ENCODE data around the gene TCERG1.

The TCERG1 gene

DNA sequence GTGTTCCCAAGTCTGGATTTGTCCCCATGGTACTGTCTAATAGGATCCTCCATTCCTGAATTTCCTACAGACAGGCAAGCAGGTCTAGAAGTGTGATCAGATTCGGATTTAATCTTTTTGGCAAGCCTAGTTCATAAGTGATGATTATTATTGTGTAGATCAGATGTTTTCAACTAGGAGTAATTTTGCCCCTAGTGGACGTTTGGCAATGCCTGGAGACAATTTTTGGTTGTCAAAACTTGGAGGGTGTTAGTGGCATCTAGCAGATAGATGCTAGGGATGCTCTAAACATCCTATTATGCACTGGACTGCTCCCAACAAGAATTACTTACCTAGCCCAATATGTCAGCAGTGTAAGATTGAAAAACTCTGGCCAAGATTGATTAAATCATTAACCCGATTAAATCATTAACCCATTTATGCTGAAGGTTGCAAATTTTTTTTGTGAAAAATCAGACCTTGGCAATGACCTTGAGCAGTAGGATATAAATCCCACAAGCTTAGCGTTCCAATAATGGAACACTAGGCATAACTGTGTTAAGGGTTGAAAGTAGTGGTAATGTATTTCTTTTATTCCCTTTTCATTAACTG, 28.2 kb downstream of the TCERG1 start:
- FAIRE-seq = peak; percentile 54
- DNase-seq (ENCODE audit: insufficient read length, low spot score) = no peak
- TF ChIP-seq POLR2AphosphoS5 (IDR thresholded peaks at IDR 0.05; ENCODE audit: low read depth, low read length) (no peak), SPI1 (IDR thresholded peaks at IDR 0.05; ENCODE audit: low read depth, low read length) (no peak)

DNA sequence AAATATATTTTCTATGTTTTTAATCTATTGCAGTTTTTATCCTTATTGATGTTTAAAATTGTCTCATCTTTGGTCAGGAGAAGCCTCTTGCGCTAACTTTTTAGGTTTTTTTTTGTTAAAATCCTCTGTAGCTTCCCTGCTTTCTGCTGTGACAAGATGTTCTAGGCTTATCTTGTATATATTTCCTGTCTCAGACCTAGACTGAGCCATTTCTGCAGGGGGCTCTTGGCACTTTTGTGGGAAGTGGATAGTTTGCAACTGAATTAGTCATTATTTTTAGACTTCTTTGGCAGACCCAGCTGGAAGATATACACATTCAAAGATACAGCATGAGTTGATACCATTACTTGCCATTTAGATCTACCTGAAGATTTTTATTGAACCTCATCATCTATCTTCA, 28.8 kb downstream of the TCERG1 start:
- no peak for DNase-seq (ENCODE audit: insufficient read length, low spot score)
- no peak for FAIRE-seq
- TF ChIP-seq POU2F2 (IDR thresholded peaks at IDR 0.05; ENCODE audit: low read depth, low read length) = no peak
- no peak for TF ChIP-seq PAX5 (IDR thresholded peaks at IDR 0.05; ENCODE audit: insufficient read depth, low read length, severe bottlenecking)
- no peak for TF ChIP-seq TAF1 (IDR thresholded peaks at IDR 0.05; ENCODE audit: low read depth, low read length)
- TF ChIP-seq POLR2A (IDR thresholded peaks at IDR 0.05; ENCODE audit: low read depth, low read length) = no peak
- TF ChIP-seq SPI1 (IDR thresholded peaks at IDR 0.05; ENCODE audit: low read depth, low read length) = no peak
- TF ChIP-seq POLR2AphosphoS5 (IDR thresholded peaks at IDR 0.05; ENCODE audit: low read depth, low read length) = no peak

DNA sequence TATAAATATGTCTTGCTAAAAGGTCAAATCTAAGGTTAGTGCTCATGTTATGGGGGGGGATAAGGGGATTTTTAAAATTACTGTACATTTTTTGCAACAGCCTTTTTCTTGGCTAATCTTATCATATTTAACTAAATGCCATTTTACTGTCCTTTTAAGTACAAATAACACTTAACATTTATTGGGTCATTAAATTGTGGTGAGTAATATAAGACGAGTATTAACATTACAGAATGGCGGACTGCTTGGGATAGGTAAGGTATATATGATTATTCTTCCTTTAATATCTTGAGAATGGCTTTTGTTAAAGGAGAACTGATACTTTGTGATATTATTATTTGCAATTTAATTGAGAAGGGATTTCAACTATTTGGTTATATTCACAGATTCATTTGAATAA, 35.6 kb downstream of the TCERG1 start:
- TF ChIP-seq POU2F2 (IDR thresholded peaks at IDR 0.05; ENCODE audit: low read depth, low read length) (no peak), SPI1 (IDR thresholded peaks at IDR 0.05; ENCODE audit: low read depth, low read length) (no peak), PAX5 (IDR thresholded peaks at IDR 0.05; ENCODE audit: insufficient read depth, low read length, severe bottlenecking) (no peak), POLR2AphosphoS5 (IDR thresholded peaks at IDR 0.05; ENCODE audit: low read depth, low read length) (no peak), POLR2A (IDR thresholded peaks at IDR 0.05; ENCODE audit: low read depth, low read length) (no peak)
- DNase-seq (ENCODE audit: insufficient read length, low spot score) (no peak), FAIRE-seq (no peak)

DNA sequence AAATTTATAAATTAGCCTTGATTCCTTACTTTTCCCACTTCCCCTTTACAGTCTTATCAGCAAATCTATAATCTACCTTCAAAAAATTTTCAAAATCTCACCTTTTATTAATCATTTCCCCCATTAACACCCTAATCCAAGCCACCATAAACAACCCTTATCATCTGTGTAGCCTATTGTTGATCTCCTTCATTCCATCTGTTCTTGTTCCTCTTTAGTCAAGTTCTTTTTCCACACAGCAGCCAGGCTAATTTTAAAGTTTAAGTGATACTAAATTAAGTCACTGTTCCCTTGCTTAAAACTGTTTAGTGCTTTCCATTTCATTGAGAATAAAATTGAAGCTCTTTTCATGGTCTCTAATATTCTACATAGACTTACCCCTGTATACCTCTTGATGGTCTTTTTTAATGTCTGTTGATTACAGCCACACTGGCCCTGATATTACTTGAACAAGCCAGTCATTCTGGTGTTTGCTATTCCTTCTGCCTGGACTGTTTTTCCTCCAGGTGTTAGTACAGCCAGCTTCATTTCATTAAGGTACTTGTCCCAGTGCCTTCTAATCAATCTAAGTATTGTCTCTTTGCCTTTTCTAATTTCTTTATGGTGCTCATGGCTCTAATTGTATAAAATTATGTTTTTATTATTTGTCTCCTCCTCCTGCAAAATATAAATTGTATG, 37.7 kb downstream of the TCERG1 start:
- no peak for FAIRE-seq
- no peak for DNase-seq (ENCODE audit: insufficient read length, low spot score)
- no peak for TF ChIP-seq TAF1 (IDR thresholded peaks at IDR 0.05; ENCODE audit: low read depth, low read length)
- TF ChIP-seq POU2F2 (IDR thresholded peaks at IDR 0.05; ENCODE audit: low read depth, low read length) = no peak
- TF ChIP-seq POLR2AphosphoS5 (IDR thresholded peaks at IDR 0.05; ENCODE audit: low read depth, low read length) = no peak

DNA sequence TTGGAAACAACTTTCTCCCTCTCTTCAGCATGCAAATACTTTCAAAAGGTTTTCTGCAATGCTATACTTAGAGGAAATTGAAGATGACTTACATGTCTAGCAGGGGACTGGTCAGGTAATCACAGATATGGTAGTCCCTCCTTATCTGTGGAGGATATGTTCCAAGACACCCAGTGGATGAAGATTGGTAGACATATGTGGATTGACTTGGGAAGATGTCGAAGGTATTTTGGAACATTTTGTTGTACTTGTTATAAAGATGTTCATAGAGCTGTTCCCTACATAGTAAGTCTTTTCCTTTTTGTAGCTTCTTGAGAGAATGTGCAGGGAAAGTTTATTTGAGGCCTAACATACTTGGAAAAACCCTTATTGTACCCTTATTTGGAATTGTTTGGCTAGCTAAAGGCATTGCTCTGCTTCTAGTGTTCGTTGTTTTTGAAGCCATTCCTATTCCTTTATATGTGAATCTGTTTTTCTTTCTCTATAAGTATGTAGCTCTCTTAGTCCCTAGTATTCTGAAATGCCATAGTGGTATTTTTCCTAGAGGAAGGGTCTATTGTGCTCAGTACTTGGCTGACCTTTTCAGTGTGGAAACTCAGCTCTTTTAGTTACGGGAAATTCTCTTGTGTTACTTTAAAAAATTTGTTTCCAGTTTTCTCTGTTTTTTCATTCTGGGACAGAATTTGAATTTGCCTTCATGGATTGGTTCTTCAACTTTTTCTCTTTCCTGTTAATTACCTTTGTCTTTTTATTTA, 43.1 kb downstream of the TCERG1 start:
- no peak for DNase-seq (ENCODE audit: insufficient read length, low spot score)
- FAIRE-seq = no peak
- TF ChIP-seq SPI1 (IDR thresholded peaks at IDR 0.05; ENCODE audit: low read depth, low read length) = no peak

DNA sequence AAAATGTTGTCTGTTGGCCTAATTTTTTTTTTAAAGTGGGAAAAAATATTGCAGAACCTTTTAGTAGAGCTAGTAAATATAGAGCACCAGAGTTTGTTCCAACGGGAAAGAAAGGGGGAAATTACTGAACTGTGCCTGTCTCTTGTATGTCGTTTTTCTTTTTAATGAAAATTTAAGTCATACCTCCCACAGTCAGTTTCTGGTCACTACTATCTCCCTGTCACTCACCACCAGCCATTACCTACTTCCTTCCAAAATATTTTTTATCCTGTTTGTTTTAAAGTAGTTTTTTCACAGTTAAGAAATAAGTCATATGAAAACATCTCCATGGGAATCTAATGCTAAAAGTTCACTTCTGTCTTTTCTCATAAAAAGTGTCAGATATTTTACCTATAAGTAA, 47.5 kb downstream of the TCERG1 start:
- DNase-seq (ENCODE audit: insufficient read length, low spot score) (no peak), FAIRE-seq (no peak)
- TF ChIP-seq PAX5 (IDR thresholded peaks at IDR 0.05; ENCODE audit: insufficient read depth, low read length, severe bottlenecking) = no peak
- TF ChIP-seq POLR2AphosphoS5 (IDR thresholded peaks at IDR 0.05; ENCODE audit: low read depth, low read length) = no peak
- no peak for TF ChIP-seq SPI1 (IDR thresholded peaks at IDR 0.05; ENCODE audit: low read depth, low read length)
- TF ChIP-seq POLR2A (IDR thresholded peaks at IDR 0.05; ENCODE audit: low read depth, low read length) = no peak
- TF ChIP-seq TAF1 (IDR thresholded peaks at IDR 0.05; ENCODE audit: low read depth, low read length) = no peak
- no peak for TF ChIP-seq POU2F2 (IDR thresholded peaks at IDR 0.05; ENCODE audit: low read depth, low read length)

DNA sequence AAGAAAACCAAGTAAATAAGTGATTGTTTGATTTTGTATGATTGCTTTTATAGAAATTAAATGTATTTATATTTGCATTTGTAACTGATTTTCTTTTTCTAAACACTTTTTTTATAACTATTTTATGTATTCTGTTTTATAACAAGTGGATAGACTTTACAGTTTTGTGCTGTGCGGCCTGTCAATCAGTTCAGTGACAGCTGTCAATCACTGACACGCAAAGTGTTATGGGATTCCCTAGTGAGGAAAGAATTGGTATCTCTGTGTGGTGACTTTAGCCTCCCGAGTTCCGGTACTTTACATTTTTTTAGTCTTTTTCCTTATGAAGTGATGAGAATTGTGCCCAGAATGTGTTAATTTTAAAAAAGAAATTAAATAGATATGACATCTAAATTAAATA, 52.5 kb downstream of the TCERG1 start:
- FAIRE-seq = no peak
- DNase-seq (ENCODE audit: insufficient read length, low spot score) = no peak
- TF ChIP-seq SPI1 (IDR thresholded peaks at IDR 0.05; ENCODE audit: low read depth, low read length) (no peak), POLR2AphosphoS5 (IDR thresholded peaks at IDR 0.05; ENCODE audit: low read depth, low read length) (no peak), TAF1 (IDR thresholded peaks at IDR 0.05; ENCODE audit: low read depth, low read length) (no peak), PAX5 (IDR thresholded peaks at IDR 0.05; ENCODE audit: insufficient read depth, low read length, severe bottlenecking) (no peak), POLR2A (IDR thresholded peaks at IDR 0.05; ENCODE audit: low read depth, low read length) (no peak), POU2F2 (IDR thresholded peaks at IDR 0.05; ENCODE audit: low read depth, low read length) (no peak)

DNA sequence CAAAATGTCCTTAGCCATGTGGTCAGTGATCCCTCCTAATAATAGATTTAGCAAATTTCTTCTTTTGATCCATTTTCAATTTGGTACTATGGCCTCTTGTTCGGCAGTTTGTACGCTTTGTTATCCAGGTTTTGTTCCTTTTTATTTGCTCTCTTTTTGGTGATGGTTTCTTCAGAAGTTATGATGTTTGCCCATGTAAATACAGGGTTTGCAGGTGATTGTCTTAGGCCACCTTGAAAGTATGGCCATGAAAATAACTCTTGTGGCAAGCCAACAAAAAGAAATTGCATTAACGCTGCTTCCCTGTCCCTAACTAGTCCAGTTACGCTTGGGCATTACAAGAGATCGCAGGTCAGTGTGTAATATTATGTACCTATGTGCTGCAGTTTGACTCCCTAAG, 60.3 kb downstream of the TCERG1 start:
- FAIRE-seq (no peak), DNase-seq (ENCODE audit: insufficient read length, low spot score) (no peak)
- no peak for TF ChIP-seq SPI1 (IDR thresholded peaks at IDR 0.05; ENCODE audit: low read depth, low read length)
- no peak for TF ChIP-seq POLR2AphosphoS5 (IDR thresholded peaks at IDR 0.05; ENCODE audit: low read depth, low read length)
- no peak for TF ChIP-seq TAF1 (IDR thresholded peaks at IDR 0.05; ENCODE audit: low read depth, low read length)

DNA sequence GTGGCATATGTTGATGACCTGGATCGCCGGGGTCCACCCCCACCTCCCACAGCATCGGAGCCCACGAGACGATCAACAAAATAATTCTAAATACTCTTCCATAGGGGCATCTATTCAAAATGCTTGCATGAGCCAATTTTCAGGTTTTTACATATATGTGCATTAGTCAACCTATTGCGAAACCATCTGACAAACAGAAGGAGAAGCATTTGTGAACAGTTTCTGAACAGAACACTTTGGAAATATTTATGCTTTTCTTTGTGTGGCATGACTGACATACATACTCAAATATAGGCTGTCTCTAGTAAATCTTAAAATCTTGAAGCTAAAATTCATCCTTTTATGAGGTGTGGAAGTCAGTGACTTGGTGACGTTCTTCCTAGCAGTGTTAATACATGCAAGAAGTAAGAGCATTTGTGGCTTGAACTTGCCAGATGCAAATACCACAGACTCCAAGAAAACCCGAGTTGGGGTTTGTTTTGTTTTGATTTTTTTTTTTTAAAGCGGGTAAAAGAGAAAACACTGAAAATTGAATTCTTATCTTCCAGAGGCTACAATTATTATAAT, 63.5 kb downstream of the TCERG1 start:
- no peak for FAIRE-seq
- no peak for DNase-seq (ENCODE audit: insufficient read length, low spot score)
- TF ChIP-seq SPI1 (IDR thresholded peaks at IDR 0.05; ENCODE audit: low read depth, low read length) (no peak), PAX5 (IDR thresholded peaks at IDR 0.05; ENCODE audit: insufficient read depth, low read length, severe bottlenecking) (no peak), POU2F2 (IDR thresholded peaks at IDR 0.05; ENCODE audit: low read depth, low read length) (no peak), POLR2AphosphoS5 (IDR thresholded peaks at IDR 0.05; ENCODE audit: low read depth, low read length) (no peak), TAF1 (IDR thresholded peaks at IDR 0.05; ENCODE audit: low read depth, low read length) (no peak), POLR2A (IDR thresholded peaks at IDR 0.05; ENCODE audit: low read depth, low read length) (no peak)

DNA sequence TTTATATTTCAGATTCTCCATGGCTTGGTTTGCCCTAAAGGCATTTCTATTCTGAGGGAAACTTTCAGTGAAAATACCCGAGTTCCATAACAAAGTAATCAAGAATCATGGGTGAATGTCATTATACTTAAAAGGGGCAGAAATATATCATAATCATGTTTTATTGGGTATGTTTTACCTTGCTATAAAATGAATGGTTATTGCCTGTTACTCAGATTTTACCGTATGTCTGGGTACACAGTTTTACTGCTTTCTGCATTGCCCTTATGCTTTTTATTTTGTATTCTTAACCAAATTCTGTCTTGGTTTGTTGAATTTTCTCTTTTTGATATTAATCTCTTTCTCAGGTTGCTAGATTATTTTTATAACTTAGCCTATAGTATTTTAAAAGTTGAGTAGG, 66.3 kb downstream of the TCERG1 start:
- FAIRE-seq (no peak), DNase-seq (ENCODE audit: insufficient read length, low spot score) (no peak)
- TF ChIP-seq PAX5 (IDR thresholded peaks at IDR 0.05; ENCODE audit: insufficient read depth, low read length, severe bottlenecking) = no peak
- TF ChIP-seq SPI1 (IDR thresholded peaks at IDR 0.05; ENCODE audit: low read depth, low read length) = no peak
- no peak for TF ChIP-seq POU2F2 (IDR thresholded peaks at IDR 0.05; ENCODE audit: low read depth, low read length)
- TF ChIP-seq POLR2A (IDR thresholded peaks at IDR 0.05; ENCODE audit: low read depth, low read length) = no peak
- TF ChIP-seq POLR2AphosphoS5 (IDR thresholded peaks at IDR 0.05; ENCODE audit: low read depth, low read length) = no peak
- no peak for TF ChIP-seq TAF1 (IDR thresholded peaks at IDR 0.05; ENCODE audit: low read depth, low read length)
